Heart left ventricle (tissue), 13 donors: ENCODE measurements around the gene TEKT1.

Experiments used
- CTCF ChIP-seq, 12 donors: fragments of 200-600 bp; sonication (generic) in 4 of 12; IDR thresholded peaks; one replicate each; pipeline versions ENCODE4 v1.5.0 to v1.8.0; 2018 to 2022; ENCODE audit warnings: antibody characterized with exemption in 12 of 12, mild to moderate bottlenecking in 5 of 12
- POLR2A ChIP-seq, 2 donors: fragments of 450-650 bp; IDR thresholded peaks; one replicate each; pipeline ENCODE4 v1.6.1; 2017; ENCODE audit warnings: antibody characterized with exemption in 2 of 2, mild to moderate bottlenecking in 2 of 2, moderate library complexity in 2 of 2
- donor health status: ischemic (EF 13 %, LVEDD 7.1; RV severe dilation, severe dysfunction).
- donor health status: DM: no; HTN: yes; CAD: no.
- donor health status: DM: no; HTN: no; CAD: no.
- donor health status: ischemic (EF 25% LVEDD 6.9; RV normal size, moderate dysfunction).
- donor health status: ischemic (EF 25% LVEDD 5.7; RV mildly dilated, moderate dysfunction).
- donor health status: ischemic (EF 35%, LVEDD 5.7; RV mildly dilated, moderate dysfunction).
- donor health status: nonischemic (EF 11% LVEDD 7.7; RV severe dilation, severe dysfunction).
- donor health status: DM: yes; HTN: yes; CAD: no.
- donor health status: PGD.
- donor health status: ischemic (EF 29% LVEDD 5.4; RV normal size, mild dysfunction).
- donor health status: nonischemic (EF 23%, LVEDD 6.1; RV moderate dilation, normal function).

- no peak for TF ChIP-seq CTCF (IDR thresholded peaks at IDR 0.05)
- no peak for TF ChIP-seq POLR2A (IDR thresholded peaks at IDR 0.05)
Observed at GRCh38 chr17:6755731-6756184, 75.8 kb downstream of the TEKT1 start, which contains the start of gene XAF1.
